HepG2 (cell line): ENCODE measurements around the gene SMG7. TPM values are rescaled to one million over a fixed set of nuclear protein-coding genes. Genes with fewer than 3 reads are reported as not detected.

Experiments
- CENPBD1 ChIP-seq: sonication (generic); formaldehyde crosslinking; IDR thresholded peaks from 2 replicates; pipeline ENCODE4 v1.8.0; 2022; ENCODE audit warnings: missing genetic modification reagents, low read depth, mild to moderate bottlenecking, borderline replicate concordance
- E2F2 ChIP-seq: sonication (generic); formaldehyde crosslinking; IDR thresholded peaks from 2 replicates; pipeline ENCODE4 v1.4.0; 2020; ENCODE audit warnings: missing genetic modification reagents, borderline replicate concordance
- EEA1 ChIP-seq: sonication (generic); formaldehyde crosslinking; IDR thresholded peaks from 2 replicates; pipeline ENCODE4 v1.5.1; 2020; ENCODE audit warnings: mild to moderate bottlenecking, missing genetic modification reagents, borderline replicate concordance
- ELK4 ChIP-seq: sonication (generic); formaldehyde crosslinking; IDR thresholded peaks from 2 replicates; pipeline ENCODE4 v1.9.0; 2021; ENCODE audit warnings: missing genetic modification reagents, borderline replicate concordance
- FOSL2 ChIP-seq: sonication (generic); formaldehyde crosslinking; IDR thresholded peaks from 2 replicates; pipeline ENCODE4 v1.4.0; 2020; ENCODE audit warnings: missing genetic modification reagents
- FOXC1 ChIP-seq: sonication (generic); formaldehyde crosslinking; IDR thresholded peaks from 2 replicates; pipeline ENCODE4 v1.8.0; 2022; ENCODE audit warnings: mild to moderate bottlenecking, missing genetic modification reagents, borderline replicate concordance
- GLMP ChIP-seq: sonication (generic); formaldehyde crosslinking; IDR thresholded peaks from 2 replicates; pipeline ENCODE4 v1.9.0; 2021; ENCODE audit warnings: missing genetic modification reagents, mild to moderate bottlenecking, borderline replicate concordance
- KAT2B ChIP-seq: fragments of 150-350 bp; IDR thresholded peaks from 2 replicates; pipeline ENCODE4 v1.6.1; 2014; ENCODE audit warnings: low read depth, low read length, borderline replicate concordance
- NFRKB ChIP-seq: fragments of 450-650 bp; IDR thresholded peaks from 2 replicates; pipeline ENCODE4 v1.6.1; 2017
- POGZ ChIP-seq: sonication (generic); formaldehyde crosslinking; IDR thresholded peaks from 2 replicates; pipeline ENCODE4 v1.4.0; 2020; ENCODE audit warnings: mild to moderate bottlenecking, missing genetic modification reagents
- RCOR2 ChIP-seq: IDR thresholded peaks from 2 replicates; pipeline ENCODE4 v1.6.1; 2016; ENCODE audit warnings: missing biosample characterization, missing genetic modification reagents
- RFX3 ChIP-seq: IDR thresholded peaks from 2 replicates; pipeline ENCODE4 v1.6.1; 2016; ENCODE audit warnings: missing biosample characterization, missing genetic modification reagents
- RFX5 ChIP-seq: IDR thresholded peaks from 2 replicates; pipeline ENCODE4 v1.6.1; 2011; ENCODE audit warnings: low read depth, low read length, improper control_type of control experiment
- RORA ChIP-seq: sonication (generic); formaldehyde crosslinking; IDR thresholded peaks from 2 replicates; pipeline ENCODE4 v1.5.0; 2020; ENCODE audit warnings: mild to moderate bottlenecking, missing genetic modification reagents, moderate library complexity
- SP140L ChIP-seq: sonication (generic); formaldehyde crosslinking; IDR thresholded peaks from 2 replicates; pipeline ENCODE4 v1.4.0; 2020; ENCODE audit warnings: missing genetic modification reagents, borderline replicate concordance
- SRSF9 ChIP-seq: fragments of 200-400 bp; formaldehyde crosslinking; IDR thresholded peaks from 2 replicates; pipeline ENCODE4 v1.6.1; 2018; ENCODE audit warnings: borderline replicate concordance, mild to moderate bottlenecking, low read depth, low read length; ENCODE audit not compliant: insufficient read depth, poor library complexity, severe bottlenecking
- TCF7L2 ChIP-seq: IDR thresholded peaks from 2 replicates; pipeline ENCODE4 v1.6.1; 2011; ENCODE audit warnings: mild to moderate bottlenecking, low read depth, low read length, moderate library complexity
- ZFP36L1 ChIP-seq: sonication (generic); formaldehyde crosslinking; IDR thresholded peaks from 2 replicates; pipeline ENCODE4 v1.8.0; 2022; ENCODE audit warnings: mild to moderate bottlenecking, missing genetic modification reagents, moderate library complexity
- ZNF317 ChIP-seq: sonication (generic); formaldehyde crosslinking; IDR thresholded peaks from 2 replicates; pipeline ENCODE4 v1.5.0; 2020; ENCODE audit warnings: mild to moderate bottlenecking, missing genetic modification reagents
- ZNF512 ChIP-seq: sonication (generic); formaldehyde crosslinking; IDR thresholded peaks from 2 replicates; pipeline ENCODE4 v1.4.0; 2020; ENCODE audit warnings: mild to moderate bottlenecking, missing genetic modification reagents
- ZNF550 ChIP-seq: sonication (generic); formaldehyde crosslinking; IDR thresholded peaks from 2 replicates; pipeline ENCODE4 v1.4.0; 2020; ENCODE audit warnings: mild to moderate bottlenecking, missing genetic modification reagents, borderline replicate concordance
- ZNF780A ChIP-seq: sonication (generic); formaldehyde crosslinking; IDR thresholded peaks from 2 replicates; pipeline ENCODE4 v1.8.0; 2022; ENCODE audit warnings: mild to moderate bottlenecking, missing genetic modification reagents, moderate library complexity
- ZSCAN20 ChIP-seq: sonication (generic); formaldehyde crosslinking; IDR thresholded peaks from 2 replicates; pipeline ENCODE4 v1.4.0; 2020; ENCODE audit warnings: missing genetic modification reagents, mild to moderate bottlenecking, borderline replicate concordance
- ZSCAN30 ChIP-seq: sonication (generic); formaldehyde crosslinking; IDR thresholded peaks from 2 replicates; pipeline ENCODE4 v1.5.0; 2020; ENCODE audit warnings: mild to moderate bottlenecking, missing genetic modification reagents
- polyA plus RNA-seq, 8 experiments: library from polyadenylated mRNA; depleted of rRNA in 3 of 8; stranded (reverse) in 7 of 8; unstranded in 1 of 8; fragments of >200 nt; fragmentation: Illumina TruSeq in 4 of 8; extraction: Trizol in 4 of 8; gene quantifications; 2 replicates each; pipeline versions ENCODE4 v1.2.1 to v1.2.3, GENCODE V29; 2011 to 2016; ENCODE audit warnings: low read depth in 4 of 8, missing spikeins in 1 of 8, mixed read lengths in 1 of 8; ENCODE audit not compliant: insufficient read depth in 1 of 8
- total RNA-seq, 5 experiments: library from RNA; depleted of rRNA; stranded (reverse); fragments of >200 nt; fragmentation: Illumina TruSeq; extraction: Trizol; gene quantifications; 2 replicates each; pipeline ENCODE4 v1.2.3, GENCODE V29; 2016; ENCODE audit warnings: low read depth in 1 of 5

SMG7 gene
- total and polyA plus RNA-seq, 2 of the 13 experiments (the other 11 are each of a cell fraction or from before 2014, with no cell fraction given) = 14.9 to 27.9 TPM

GRCh38 chr1:183470961-183471742, 1.1 kb upstream of the SMG7 start (continued):
- TF ChIP-seq ZNF780A (CRISPR knock-in tag) (peak; percentile 43; the same call in 1 of the 2 replicates), FOSL2 (CRISPR knock-in tag) (no peak), CENPBD1 (no peak; the same call in 1 of the 2 replicates), RORA (CRISPR knock-in tag) (no peak), RFX5 (no peak), KAT2B (no peak), RCOR2 (no peak; the same call in 1 of the 2 replicates), EEA1 (CRISPR knock-in tag) (no peak), SRSF9 (no peak), ZSCAN30 (CRISPR knock-in tag) (no peak), ZNF317 (CRISPR knock-in tag) (no peak), E2F2 (CRISPR knock-in tag) (no peak), ELK4 (CRISPR knock-in tag) (no peak), ZFP36L1 (CRISPR knock-in tag) (peak; percentile 86; the same call in 1 of the 2 replicates), ZSCAN20 (CRISPR knock-in tag) (no peak), FOXC1 (CRISPR knock-in tag) (0 out of 2 replicates have a peak, but pooled peaks have one; percentile 4), TCF7L2 (no peak), GLMP (no peak), ZNF550 (CRISPR knock-in tag) (peak; percentile 42; the same call in 1 of the 2 replicates), NFRKB (no peak), ZNF512 (CRISPR knock-in tag) (no peak), RFX3 (no peak), SP140L (CRISPR knock-in tag) (no peak), POGZ (CRISPR knock-in tag) (no peak)
